GM19328 (cell line): Measurements from ENCODE around the gene LPAR3.

Source experiments
- ATAC-seq: cut with Tn5 transposase; IDR thresholded peaks from one replicate; pipeline ENCODE4 v1.9.1; 2021; ENCODE audit warnings: mild to moderate bottlenecking, moderate library complexity; ENCODE audit not compliant: unreplicated experiment

Gene LPAR3

GRCh38 chr1:84833194-84833593, 59.8 kb downstream of the LPAR3 start:
- ATAC-seq = no peak

GRCh38 chr1:84830136-84830535, 62.9 kb downstream of the LPAR3 start:
- no peak for ATAC-seq

DNA sequence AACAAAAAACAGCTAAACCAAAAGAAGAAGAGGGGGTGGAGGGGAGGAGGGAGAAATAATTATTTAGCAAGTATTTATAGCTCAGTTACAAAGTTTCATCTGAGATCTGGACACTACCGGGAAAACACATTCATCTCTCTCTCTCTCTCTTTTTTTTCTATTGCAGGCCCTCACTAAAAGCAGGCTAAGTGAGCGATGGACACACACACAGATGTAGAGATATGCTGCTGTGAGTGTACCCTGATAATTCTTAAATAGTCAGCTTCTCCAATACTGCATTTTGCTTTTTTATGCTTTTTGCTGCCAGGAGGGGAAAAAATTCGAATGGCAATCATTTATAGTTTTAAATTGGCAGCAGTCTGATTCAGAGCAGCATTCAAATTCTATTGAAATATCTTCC, 65.0 kb downstream of the LPAR3 start:
- ATAC-seq = no peak

- no peak for ATAC-seq
These were observed 65.5 kb downstream of the LPAR3 start for GRCh38 chr1:84827555-84827954.

DNA sequence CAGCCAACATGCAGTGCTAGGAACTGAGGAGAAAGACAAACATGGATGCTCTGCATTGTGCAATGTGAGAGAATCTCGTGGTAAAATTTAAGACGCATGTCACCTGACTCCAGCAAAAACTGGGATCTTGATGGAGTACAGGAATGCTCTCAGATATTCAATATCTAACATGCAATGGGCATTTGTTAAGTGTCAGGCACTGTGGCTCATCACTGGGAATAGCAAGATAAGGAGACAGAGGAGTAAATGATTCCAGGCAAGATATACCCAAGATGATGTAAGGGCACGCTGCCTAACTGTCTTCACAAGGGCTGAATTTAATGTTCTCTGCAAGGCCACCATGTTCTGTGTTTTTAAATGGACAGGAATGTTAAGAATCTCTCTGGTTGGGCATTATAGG, 67.8 kb downstream of the LPAR3 start:
- no peak for ATAC-seq

DNA sequence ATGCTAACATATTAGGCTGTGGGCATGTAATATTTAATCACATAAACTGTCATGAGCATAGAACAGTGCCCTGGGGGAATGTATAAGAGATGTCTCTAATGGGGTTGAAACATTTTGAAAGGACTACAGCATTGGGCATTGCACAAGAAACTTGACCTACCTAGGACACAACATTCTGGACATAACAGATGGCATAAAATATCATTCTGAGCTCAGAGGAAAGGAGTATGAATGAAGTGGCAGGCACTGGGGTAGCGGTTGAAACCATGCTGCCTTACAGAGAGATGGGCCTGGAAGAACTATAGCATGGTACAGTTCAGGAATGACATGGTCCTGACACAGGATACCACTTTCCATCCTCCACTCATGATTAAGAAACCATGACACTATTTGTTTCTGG, 69.0 kb downstream of the LPAR3 start:
- no peak for ATAC-seq

DNA sequence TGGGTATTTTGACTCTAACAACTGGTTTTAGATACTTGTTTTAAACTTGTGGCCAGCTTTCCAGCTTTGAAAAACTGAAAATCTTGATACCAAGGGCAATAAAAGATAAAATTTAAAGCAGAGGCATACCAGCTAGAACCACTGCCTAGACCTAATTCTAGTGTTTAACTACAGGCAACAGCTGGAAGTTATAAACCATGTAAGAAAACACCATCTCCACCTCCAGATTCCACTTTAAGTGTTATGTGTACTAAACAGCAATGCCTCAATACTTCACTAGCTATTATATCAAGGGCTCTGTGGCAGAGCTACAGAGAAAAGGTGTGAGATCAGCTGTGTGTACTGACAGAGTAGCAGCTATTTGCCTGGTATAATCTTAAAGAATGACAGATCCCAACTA, 69.5 kb downstream of the LPAR3 start:
- no peak for ATAC-seq

- ATAC-seq = no peak
These were observed 82.7 kb downstream of the LPAR3 start for GRCh38 chr1:84810343-84810742.

- no peak for ATAC-seq
These were observed 84.0 kb downstream of the LPAR3 start for GRCh38 chr1:84809023-84809422.

GRCh38 chr1:84803604-84804003, 89.4 kb downstream of the LPAR3 start:
- ATAC-seq = no peak

- no peak for ATAC-seq
These were observed 90.3 kb downstream of the LPAR3 start for GRCh38 chr1:84802567-84803232.

DNA sequence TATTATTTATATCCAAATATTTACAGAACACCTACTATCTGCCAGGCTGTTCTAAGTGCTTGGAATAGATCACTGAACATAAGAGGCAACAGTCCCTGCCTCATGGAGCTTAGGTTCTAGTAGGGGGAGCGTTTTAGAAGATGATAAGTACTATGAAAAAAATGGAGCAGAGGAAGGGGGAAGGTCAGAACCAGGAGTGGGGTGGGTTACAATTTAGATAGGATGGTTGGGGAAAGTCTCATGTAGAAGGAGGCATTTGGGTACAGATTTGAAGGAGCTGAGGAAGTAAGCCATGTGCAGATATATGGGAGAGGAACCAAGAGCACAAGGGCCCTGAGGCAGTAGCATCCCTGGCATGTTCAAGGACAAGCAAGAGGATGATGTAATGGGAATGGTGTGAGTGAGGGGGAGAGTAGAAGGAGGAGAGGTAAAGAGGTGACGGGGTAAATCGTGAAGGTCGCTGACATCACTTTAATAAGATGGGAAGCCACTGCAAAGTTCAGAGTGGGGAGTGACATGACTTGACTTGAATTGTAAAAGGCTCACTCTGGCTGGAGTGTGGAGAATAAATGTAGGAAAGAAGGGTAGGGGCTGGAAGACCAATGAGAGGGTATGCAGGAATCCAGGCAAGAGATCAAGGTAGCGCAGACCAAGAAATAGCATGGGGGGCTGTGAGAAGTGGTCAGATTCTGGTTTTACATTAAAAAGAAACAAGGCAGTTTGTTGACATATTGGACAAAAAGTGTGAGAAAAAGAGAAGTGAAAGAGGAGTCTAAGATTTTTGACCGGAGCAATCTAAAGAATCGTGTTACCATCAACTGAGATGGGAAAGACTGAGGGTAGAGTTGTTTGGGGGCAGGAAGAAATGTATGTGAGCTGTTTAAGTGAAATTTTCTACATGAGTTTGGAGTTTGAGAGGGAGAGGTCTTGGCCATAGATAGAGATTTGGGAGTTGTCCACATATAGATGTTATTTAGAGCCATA, 92.6 kb downstream of the LPAR3 start:
- ATAC-seq = no peak

DNA sequence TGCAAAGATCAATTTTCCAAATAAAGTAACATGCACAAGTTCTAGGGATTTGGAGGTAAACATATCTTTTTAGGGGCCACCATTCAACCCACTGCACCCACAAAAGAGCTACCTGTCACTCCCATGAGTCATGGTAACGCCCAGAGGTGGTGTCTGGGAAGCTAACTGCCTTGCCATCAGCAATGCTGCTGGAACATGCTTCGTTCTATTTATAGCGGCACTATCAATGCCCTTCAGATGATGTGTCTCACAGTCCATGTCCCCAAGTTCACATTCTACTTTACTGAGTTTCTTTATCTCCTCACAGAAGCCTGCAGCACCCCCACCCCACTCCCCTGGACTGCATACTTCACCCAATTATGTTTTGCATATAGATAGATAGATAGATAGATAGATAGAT, 95.4 kb downstream of the LPAR3 start:
- no peak for ATAC-seq

GRCh38 chr1:84795966-84796600, 96.9 kb downstream of the LPAR3 start:
- ATAC-seq = no peak

DNA sequence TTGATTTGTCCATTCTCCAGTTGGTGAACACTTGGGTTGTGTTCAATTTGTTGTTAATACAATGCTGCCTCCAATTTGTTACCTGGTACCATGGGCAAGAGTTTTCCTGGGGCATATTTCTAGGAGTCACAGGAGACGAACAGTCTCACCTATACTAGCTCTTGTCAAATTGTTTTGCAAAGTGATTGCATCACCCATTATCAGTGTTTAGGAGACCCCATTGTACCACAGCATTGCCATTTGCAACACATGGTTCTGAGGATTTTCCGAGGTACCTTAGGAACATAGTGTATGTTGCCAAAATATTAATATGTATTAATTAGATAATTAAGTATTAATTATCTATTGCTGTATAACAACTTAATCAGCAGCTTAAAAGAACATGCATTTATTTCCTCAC, 97.8 kb downstream of the LPAR3 start:
- ATAC-seq = no peak

GRCh38 chr1:84792421-84792820, 100.6 kb downstream of the LPAR3 start:
- no peak for ATAC-seq

DNA sequence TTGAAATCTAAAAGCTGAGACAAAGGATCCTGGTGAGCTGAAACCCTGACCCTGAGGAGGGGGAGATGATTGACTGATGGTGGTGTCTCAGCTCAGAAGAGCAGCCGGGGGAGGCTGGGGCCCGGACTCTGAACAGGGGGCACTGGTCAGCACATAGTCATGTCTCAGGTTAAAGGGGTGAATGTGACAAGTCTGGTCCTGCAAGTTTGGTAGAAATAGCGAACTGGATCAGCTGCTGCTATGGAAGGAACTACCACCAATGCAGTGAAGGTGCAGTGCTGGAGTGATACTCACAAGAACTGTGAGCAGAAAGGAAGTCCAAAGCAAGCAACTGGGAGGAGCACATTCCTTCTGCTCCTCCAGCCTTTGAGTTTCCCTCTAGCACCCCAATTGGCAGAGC, 104.0 kb downstream of the LPAR3 start:
- no peak for ATAC-seq

GRCh38 chr1:84785271-84786036, 107.6 kb downstream of the LPAR3 start:
- ATAC-seq = no peak

DNA sequence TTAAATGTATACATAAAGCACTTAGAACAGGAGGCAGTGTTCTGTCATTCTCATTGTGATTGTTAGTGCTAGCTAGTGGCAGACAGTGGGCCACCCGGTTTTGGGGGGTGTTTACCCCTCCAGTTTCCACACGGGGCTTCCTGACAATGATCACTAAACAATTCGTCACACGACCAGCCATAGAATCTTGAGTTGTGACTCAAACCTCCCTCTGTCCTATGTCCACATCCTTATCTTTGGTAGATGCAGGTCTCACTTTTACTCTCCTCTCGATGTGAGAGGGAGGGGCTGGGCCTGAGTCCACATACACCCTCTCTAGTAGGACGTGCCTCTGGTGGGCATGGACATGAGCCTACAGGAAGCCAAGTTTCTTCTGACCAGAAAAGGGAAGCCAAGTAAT, 110.1 kb downstream of the LPAR3 start:
- no peak for ATAC-seq

DNA sequence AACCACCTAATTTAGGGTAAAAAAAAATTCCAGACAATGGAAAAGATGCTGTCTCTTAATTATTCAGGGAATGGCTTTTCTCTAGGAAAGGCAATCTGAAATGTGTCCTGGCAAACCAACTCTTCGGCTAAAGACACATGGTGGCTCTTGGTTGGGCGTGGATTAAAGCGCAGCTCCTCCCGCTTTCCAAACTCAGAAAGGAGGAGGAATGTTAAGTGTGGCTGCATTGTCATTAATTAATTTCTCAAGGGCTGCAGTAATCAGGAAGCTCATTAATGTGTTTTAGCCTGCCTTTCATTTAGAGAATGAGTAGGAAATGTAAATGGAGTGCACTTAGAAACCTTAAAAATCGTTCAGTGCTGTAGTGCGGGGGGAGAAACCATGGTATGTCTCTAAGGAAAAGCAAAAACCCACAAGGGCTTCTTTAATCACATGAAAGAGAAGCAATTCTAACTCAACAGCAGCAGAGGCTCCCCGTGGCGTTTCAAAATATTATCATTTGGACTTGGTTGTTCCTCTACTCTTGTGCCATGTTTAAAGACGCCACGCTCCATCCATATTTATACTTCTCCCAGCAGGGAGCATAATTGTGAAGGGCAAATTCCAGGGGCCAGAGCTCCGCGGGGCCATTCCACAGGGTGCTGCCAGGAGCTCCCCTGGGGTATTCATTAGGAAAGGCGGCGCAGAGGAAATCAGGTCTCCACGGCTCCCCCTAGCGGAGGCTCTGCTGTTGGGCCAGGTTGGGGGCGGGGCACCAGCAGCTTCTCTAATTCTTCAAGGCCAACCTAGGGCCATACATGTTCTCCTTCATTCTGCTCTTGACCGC, 110.8 kb downstream of the LPAR3 start:
- ATAC-seq = peak; percentile 88
